Epithelial cell of prostate (primary cell): ENCODE results near the gene SPACA4.

Experiments
- DNase-seq: peaks from one replicate; pipeline ENCODE4 v3.0.0-alpha.2; 2011; ENCODE audit warnings: low read depth, low spot score
- H3K27ac ChIP-seq: fragments of 450-650 bp; 2 replicates; pipeline ENCODE4 v1.5.1; 2017; ENCODE audit warnings: mild to moderate bottlenecking

The SPACA4 gene

DNA sequence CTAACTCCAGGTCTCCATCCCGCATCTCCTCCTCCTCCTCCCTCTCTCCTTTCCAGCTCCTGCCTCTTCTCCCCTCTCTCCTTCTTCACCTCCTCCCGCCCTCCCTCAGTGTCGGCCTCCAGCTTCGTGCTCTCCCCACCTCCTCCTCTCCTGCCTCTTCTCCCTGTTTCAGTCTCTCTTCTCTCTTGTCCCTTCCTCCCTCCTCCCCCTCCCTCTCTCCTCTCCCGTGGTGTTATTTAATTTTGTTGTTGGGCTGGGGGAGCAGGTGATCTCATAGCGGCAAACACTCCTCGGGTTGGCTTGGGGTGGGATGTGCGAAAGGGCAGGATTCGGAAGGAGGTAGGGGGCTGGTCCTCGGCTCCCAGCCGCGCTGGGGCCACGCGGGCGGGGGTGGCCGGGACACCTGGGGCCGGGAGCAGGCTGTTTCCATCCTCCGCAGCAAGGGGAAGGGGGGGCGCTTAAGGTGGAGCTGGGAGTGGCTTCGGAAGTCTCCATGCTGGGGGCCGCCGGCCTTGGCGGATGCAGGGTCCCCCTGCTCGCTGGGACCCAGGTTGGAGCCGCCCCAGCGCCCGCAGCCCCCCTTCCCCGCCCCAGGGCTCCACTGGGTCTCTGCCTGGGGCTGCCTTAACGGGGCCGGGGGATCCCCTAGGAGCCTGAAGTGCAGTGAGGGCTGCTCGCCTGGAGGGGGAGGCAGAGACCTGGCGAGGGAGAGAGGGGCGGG, 39.6 kb downstream of the SPACA4 start, which contains the start of gene CA11:
CA11 (minus strand) TSS at position 187 of the 721 bp plus-strand sequence. CDS start 555 bp downstream, outside the sequence.
- DNase-seq, result no peak
- H3K27ac ChIP-seq, result no peak within 1 kb of the TSS

DNA sequence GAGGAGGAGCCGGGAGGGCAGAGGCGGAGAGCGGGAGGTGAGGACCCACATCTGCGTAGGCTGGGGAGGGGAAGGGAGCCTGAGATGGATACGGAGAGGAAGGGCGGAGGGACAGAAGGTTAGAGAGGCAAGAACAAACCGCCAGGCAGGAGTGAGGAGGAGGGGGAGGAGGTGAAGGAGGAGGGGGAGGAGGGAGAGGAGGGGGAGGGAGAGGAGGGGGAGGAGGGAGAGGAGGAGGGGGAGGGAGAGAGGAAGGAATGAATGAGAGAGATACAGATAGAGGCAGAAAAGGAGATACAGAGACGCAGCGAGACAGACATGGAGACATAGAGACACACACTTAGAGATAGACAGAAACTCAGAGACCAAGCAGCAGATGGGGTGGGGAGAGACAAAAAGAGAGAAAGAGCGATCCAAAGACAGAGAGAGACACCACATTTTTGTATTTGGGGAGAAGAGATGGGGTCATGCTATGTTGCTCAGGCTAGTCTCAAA, 40.2 kb downstream of the SPACA4 start:
- DNase-seq, result no peak
- no peak overlapping the region for H3K27ac ChIP-seq

- no peak overlapping the region for H3K27ac ChIP-seq
- DNase-seq, result no peak
Measured at GRCh38 chr19:48648134-48648533, 41.6 kb downstream of the SPACA4 start.

GRCh38 chr19:48650974-48651682, 44.6 kb downstream of the SPACA4 start:
- H3K27ac ChIP-seq, result no peak overlapping the region
- no peak for DNase-seq

DNA sequence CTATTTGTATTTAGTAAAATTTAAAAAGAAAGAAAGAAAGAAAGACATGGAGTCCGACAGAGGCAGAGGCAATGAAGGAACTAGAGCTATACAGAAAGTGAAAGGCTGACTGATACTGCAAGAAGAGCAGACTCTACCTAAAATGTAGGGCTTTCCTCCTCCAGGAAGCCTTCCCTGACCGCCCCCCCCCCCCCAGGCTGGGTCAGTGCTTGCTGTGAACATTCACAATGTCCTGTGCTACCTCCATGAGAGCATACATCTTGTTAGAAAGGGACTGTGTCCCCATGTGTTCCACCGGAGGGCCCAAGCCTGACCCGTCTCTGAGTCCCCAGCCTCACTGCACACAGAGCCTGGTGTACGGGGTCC, 45.1 kb downstream of the SPACA4 start:
- no peak for DNase-seq
- no peak overlapping the region for H3K27ac ChIP-seq

DNA sequence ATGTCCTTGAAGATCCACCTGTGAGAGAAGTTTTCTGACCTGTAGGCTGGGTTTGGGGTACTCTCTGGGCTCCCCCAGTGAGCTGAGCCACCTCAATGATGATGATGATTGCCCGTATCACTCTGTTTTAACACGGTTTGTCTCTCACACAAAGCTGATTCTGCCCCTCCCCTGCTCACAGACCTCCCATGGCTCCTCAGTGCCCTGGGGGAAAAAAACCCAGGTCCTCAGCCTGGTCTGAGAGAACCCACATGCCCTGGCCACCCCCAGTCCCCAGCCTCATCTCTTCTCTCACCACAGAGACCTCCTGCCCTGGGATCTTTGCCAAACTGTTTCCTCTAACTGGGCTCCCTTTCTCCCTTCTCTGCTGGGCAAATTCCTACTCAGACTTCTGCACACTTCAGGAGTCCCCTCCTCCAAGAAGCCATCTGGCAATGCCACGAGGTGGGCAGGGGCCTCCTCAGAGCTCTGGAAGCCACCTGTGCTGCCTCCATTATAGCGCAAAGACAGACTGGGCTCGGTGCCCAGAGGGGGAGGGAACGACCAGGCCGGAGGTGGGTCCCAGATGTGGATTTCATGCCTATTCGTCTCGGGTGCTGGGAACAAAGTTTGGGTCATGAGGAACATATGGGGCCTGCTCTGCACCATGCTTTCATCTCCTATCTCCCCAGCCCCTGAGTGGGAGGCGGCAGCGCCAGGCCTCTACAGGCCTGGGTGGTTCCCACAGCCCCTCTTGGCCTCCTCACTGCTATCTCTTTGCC, 47.9 kb downstream of the SPACA4 start:
- no peak overlapping the region for H3K27ac ChIP-seq
- no peak for DNase-seq

- no peak for DNase-seq
- H3K27ac ChIP-seq, result no peak overlapping the region
Measured at GRCh38 chr19:48656840-48657474, 50.4 kb downstream of the SPACA4 start.
